RWPE1 (cell line): ENCODE data around the gene CFAP74.

ENCODE experiments used
- CTCF ChIA-PET: fragments of 350-600 bp; sonication (Branson Sonifier 250); formaldehyde crosslinking; extraction: SDS; loops from one replicate; lab custom pipeline; 2021; lab: Yijun Ruan, JAX
- POLR2A ChIA-PET: fragments of 400-600 bp; formaldehyde crosslinking; extraction: SDS; loops from one replicate; lab custom pipeline; 2020; ENCODE audit warnings: antibody characterized with exemption; ENCODE audit not compliant: low non-redundant PET; lab: Yijun Ruan, JAX
- DNase-seq: peaks from one replicate; pipeline ENCODE4 v3.0.0; 2012; ENCODE audit warnings: low spot score
- H3K27ac ChIP-seq: fragments of 450-650 bp; 2 replicates; pipeline ENCODE4 v1.5.1; 2017
- CTCF ChIP-seq: fragments of 450-650 bp; conservative IDR thresholded peaks from 2 replicates; pipeline ENCODE4 v1.5.1; 2017; ENCODE audit warnings: low read depth, mild to moderate bottlenecking

Gene CFAP74

GRCh38 chr1:2027961-2028583 is 24.5 kb upstream of the CFAP74 start:
- ChIA-PET POLR2A (no interaction called here), CTCF (interaction anchor here (1.0 to 1.2 kb wide), 2 partner anchors 67 to 68 kb away, joined by 3 to 4 read pairs; no protein-coding TSS in a partner anchor)
- no peak overlapping the region for H3K27ac ChIP-seq
- DNase-seq, result no peak
- TF ChIP-seq CTCF, result no peak

GRCh38 chr1:2025491-2025981 is 21.9 kb upstream of the CFAP74 start:
- POLR2A ChIA-PET, result no interaction called here
- no peak for TF ChIP-seq CTCF
- CTCF ChIA-PET, result interaction anchor here (1.1 kb wide), 2 partner anchors 19 to 65 kb away, joined by 4 read pairs; no protein-coding TSS in a partner anchor
- DNase-seq, result no peak
- H3K27ac ChIP-seq, result no peak overlapping the region

GRCh38 chr1:2024887-2025286 is 21.3 kb upstream of the CFAP74 start:
- H3K27ac ChIP-seq, result no peak overlapping the region
- CTCF ChIA-PET, result interaction anchor here (1.1 kb wide), 2 partner anchors 19 to 65 kb away, joined by 4 read pairs; no protein-coding TSS in a partner anchor
- no peak for TF ChIP-seq CTCF
- POLR2A ChIA-PET, result no interaction called here
- DNase-seq, result no peak

GRCh38 chr1:2024451-2024850 is 20.9 kb upstream of the CFAP74 start:
- H3K27ac ChIP-seq, result no peak overlapping the region
- no peak for TF ChIP-seq CTCF
- ChIA-PET POLR2A (no interaction called here), CTCF (interaction anchor here (1.1 kb wide), 1 partner anchor 21 kb away, joined by 6 read pairs; no protein-coding TSS in a partner anchor)
- no peak for DNase-seq

GRCh38 chr1:2023187-2023586 is 19.6 kb upstream of the CFAP74 start:
- CTCF ChIA-PET, result interaction anchor here (0.6 kb wide), 1 partner anchor 10 kb away, joined by 5 read pairs; no protein-coding TSS in a partner anchor
- no peak overlapping the region for H3K27ac ChIP-seq
- no peak for DNase-seq
- no peak for TF ChIP-seq CTCF
- POLR2A ChIA-PET, result no interaction called here

GRCh38 chr1:2022063-2022770 is 18.6 kb upstream of the CFAP74 start:
- no peak for TF ChIP-seq CTCF
- no peak overlapping the region for H3K27ac ChIP-seq
- no peak for DNase-seq
- POLR2A ChIA-PET, result no interaction called here
- CTCF ChIA-PET, result interaction anchor here (2.0 kb wide), 1 partner anchor 22 kb away, joined by 7 read pairs; no protein-coding TSS in a partner anchor
